NCI-H1105 (cell line): ENCODE data around the gene CLDN15.
"Not testable (repeated sequence)": the region's sequence is repeated elsewhere in the genome, so short reads cannot be mapped to it uniquely, and the experiment has no call there.

ENCODE experiments used
- DNase-seq: peaks from one replicate; lab custom pipeline; 2025; lab: John Stamatoyannopoulos, UW

Gene CLDN15

DNA sequence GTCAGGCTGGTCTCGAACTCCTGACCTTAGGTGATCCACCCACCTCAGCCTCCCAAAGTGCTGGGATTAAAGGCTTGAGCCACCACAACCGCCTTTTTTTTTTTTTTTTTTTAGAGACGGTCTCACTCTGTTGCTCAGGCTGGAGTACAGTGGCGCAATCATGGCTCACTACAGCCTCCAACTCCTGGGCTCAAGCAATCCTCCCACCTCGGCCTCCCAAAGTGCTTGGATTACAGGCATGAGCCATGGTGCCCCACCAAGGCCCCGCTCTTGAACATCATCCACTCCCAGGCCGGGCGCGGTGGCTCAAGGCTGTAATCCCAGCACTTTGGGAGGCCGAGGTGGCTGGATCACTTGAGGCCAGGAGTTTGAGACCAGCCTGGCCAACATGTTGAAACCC, 38.1 kb downstream of the CLDN15 start:
- DNase-seq = not testable (repeated sequence)

DNA sequence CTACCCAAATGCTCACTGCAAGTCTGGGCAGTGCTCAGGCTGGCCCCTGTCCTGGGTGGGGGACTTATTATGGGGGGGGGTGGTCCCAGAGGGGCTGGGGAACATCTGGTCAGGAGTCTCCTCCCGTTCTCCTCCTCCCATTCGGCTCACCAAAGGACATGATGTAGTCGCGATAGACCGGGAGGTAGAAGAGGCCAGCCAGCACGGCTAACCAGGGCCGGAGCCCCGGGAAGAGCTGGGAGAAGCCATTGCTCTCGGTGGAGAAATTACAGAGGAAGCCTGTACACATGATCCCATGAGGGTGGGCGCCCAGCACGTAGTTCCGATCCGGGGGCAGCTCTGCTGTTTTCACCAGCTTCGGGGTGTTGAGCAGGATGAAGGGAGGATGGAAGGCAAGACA, 39.1 kb downstream of the CLDN15 start:
- no peak for DNase-seq

DNA sequence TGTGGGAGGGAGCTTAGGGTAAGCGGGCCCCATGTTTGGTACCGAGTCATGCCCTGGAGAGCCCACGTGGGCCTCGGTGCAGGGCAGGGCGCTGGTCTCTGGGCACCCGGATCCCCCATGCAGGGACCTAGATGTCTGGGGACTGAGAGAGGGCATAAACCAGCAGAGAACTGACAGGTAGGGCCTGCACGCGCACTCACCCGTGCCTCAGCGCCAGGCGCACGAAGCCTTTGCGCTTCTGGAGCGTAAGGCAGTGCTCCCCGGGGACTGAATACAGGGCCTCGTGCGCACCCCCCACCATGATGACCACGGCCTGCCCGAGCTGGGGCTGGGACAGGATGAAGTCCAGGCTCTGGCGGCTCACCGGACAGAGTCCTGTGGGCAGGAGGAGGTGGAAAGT, 39.6 kb downstream of the CLDN15 start:
- DNase-seq = no peak

DNA sequence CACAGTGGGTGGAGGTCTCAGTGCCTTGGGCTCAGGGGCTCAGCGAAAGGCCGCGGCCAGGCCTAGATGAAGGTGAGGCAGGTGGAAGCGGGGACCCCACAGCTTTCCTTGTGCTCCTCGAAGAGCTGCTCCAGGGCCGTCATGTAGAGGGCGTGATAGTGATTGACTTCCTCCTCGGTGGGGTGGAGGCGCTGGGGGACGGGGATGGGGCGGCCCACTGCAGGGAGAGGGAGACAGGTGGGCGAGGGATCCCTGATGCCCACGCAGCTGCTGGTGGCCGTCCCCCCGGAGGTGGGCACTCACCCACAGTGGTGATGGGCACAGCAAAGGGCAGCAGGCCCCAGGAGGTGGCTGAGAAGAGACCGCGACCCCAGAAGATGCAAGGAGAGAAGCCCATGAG, 41.7 kb downstream of the CLDN15 start:
- DNase-seq = no peak

DNA sequence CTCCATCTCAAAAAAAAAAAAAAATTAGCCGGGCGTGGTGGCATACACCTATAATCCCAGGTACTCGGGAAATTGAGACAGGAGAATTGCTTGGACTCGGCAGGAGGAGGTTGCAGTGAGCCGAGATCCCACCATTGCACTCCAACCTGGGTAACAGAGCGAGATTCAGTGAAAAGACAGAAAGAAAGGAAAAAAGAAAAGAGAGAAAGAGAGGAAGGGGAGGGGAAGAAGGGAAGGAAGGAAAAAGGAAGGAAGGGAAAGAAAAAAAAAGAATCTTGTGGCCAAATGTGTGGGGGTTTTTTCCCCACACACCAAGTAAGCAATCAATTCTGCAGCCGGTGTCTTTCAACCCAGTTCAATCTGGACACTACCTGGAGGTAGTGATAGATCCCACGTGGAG, 48.5 kb downstream of the CLDN15 start:
- DNase-seq = no peak

DNA sequence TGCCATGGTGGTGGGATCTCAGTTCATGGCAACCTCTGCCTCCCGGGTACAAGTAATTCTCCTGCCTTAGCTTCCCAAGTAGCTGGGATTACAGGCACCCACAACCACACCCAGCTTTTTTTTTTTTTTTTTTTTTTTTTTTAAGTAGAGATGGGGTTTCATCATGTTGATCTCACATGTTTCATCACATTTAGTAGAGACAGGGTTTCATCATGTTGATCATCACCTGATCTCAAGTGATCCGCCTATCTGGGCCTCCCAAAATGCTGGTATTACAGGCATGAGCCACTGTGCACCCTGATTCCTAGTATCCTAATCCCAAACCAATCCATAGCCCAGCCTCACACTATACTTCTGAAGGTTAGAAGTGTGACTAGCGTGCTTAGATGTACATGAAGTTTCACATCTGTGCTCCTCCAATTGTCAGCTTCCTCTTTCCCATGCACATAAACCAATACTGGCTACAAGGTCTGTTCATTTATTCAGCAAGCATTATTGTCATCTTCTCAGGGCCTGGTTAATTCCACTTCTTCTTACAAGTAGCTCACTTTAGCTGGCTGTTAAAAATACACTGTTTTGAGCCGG, 50.7 kb downstream of the CLDN15 start:
- no peak for DNase-seq

DNA sequence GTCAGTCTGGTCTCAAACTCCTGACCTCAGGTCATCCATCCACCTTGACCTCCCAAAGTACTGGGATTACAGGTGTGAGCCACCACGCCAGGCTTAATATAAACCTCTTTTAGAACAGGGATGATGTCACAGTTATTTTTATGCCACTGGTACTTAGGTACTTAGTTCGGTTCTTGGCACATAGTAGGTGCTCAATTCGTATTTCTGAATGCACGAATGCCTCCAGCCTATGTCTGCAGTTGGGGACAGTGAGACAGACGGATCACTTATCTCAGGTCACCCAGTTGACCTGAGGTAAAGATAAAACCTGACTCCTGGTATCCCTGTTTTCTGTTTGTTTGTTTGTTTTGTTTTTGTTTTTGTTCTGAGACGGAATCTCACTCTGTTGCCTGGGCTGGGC, 51.4 kb downstream of the CLDN15 start:
- no peak for DNase-seq

DNA sequence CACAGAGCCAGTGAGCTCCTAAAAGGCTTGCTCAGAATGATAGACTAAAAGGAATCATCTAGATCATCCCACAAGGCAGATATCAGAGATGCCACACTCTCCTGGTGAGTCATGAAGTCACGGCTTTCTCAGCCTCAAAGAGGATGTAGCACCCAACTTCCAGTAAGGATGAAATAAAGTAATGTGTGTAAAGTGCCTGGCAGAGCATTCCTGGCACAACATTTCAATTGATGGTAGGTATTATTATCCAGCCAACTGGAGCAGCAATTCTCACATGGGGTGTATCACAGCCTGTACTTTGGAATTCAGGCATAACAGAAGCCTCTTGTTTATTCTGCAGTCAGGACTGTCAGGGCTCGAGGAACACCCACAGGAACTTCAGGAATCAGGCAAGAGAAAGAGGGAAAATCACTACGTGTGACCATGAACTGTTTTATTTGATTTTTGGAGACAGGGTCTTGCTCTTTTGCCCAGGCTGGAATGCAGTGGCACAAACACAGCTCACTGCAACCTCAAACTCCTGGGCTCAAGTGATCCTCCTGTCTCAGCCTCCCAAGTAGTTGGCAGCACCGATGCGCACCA, 52.3 kb downstream of the CLDN15 start:
- DNase-seq = no peak
